Endothelial cell of umbilical vein (primary cell): ENCODE results near the gene RPS6KA1. TPM values are rescaled to one million over a fixed set of nuclear protein-coding genes. Genes with fewer than 3 reads are reported as not detected.

Experiments
- BruUV-seq: library from RNA; stranded (reverse); fragments of 400-500 nt; replicated peaks from 2 replicates; lab custom pipeline; 2021; lab: Mats Ljungman, UMichigan
- CTCF ChIA-PET: fragments of 300-600, 350-600 bp; sonication (Branson Sonifier 250); formaldehyde crosslinking; loops from one replicate; lab custom pipeline; 2021; ENCODE audit warnings: antibody characterized with exemption, inconsistent platforms; lab: Charles Lee
- POLR2A ChIA-PET: fragments of 300-600, 350-600 bp; sonication (Branson Sonifier 250); formaldehyde crosslinking; loops from one replicate; lab custom pipeline; 2021; ENCODE audit warnings: antibody characterized with exemption, inconsistent platforms; lab: Charles Lee
- DNase-seq: peaks from one replicate; pipeline ENCODE4 v3.0.0-alpha.2; 2011; ENCODE audit warnings: low read depth, low spot score
- FAIRE-seq: peaks from 2 replicates; lab custom pipeline; 2011; peaks lifted over from hg19 to GRCh38; lab: Jason Lieb, UNC
- H2AFZ ChIP-seq: 2 replicates; pipeline ENCODE4 v1.6.0; 2012; ENCODE audit warnings: low read depth, low read length, control low read depth, inconsistent platforms
- H3K27ac ChIP-seq: 2 replicates; pipeline ENCODE4 v1.5.1; 2011; ENCODE audit warnings: low read depth, mild to moderate bottlenecking, control low read depth, low read length, moderate library complexity; ENCODE audit not compliant: insufficient read depth
- H3K27me3 ChIP-seq, 2 experiments: 2 replicates each; pipeline versions ENCODE4 v1.6.0 to v1.6.1; 2011; ENCODE audit warnings: low read length in 2 of 2, mixed read lengths in 1 of 2; ENCODE audit not compliant: control insufficient read depth in 2 of 2, insufficient read depth in 2 of 2
- H3K36me3 ChIP-seq, 2 experiments: 2 replicates in 1 of 2; 3 replicates in 1 of 2; pipeline ENCODE4 v1.5.1; 2011; ENCODE audit warnings: low read length in 2 of 2, mild to moderate bottlenecking in 1 of 2, moderate library complexity in 1 of 2; ENCODE audit not compliant: control insufficient read depth in 2 of 2, insufficient read depth in 2 of 2; ENCODE audit errors: extremely low read depth in 1 of 2
- H3K4me1 ChIP-seq: 3 replicates; pipeline ENCODE4 v1.5.1; 2011; ENCODE audit warnings: mild to moderate bottlenecking, low read length; ENCODE audit not compliant: control insufficient read depth, insufficient read depth; ENCODE audit errors: extremely low read depth
- H3K4me2 ChIP-seq: 2 replicates; pipeline ENCODE4 v1.6.1; 2011; ENCODE audit warnings: low read length, control low read depth, mixed read lengths; ENCODE audit not compliant: insufficient read depth
- H3K4me3 ChIP-seq, 3 experiments: fragments of 200-600 bp in 1 of 3; sonication (generic), shearing (Covaris generic) in 1 of 3; replicated peaks in 1 of 3; 2 replicates each; pipeline ENCODE4 v1.5.1; 2011 to 2016; ENCODE audit warnings: control low read depth in 3 of 3, low read length in 3 of 3, mild to moderate bottlenecking in 2 of 3, inconsistent platforms in 1 of 3, low read depth in 1 of 3, moderate library complexity in 1 of 3; ENCODE audit not compliant: insufficient read depth in 1 of 3
- H3K79me2 ChIP-seq: 2 replicates; pipeline ENCODE4 v1.6.0; 2012; ENCODE audit warnings: low read length, inconsistent platforms; ENCODE audit not compliant: control insufficient read depth, insufficient read depth
- H3K9ac ChIP-seq: replicated peaks from 2 replicates; pipeline ENCODE3; 2011; ENCODE audit warnings: low read length, control low read depth; ENCODE audit not compliant: insufficient read depth; ENCODE audit errors: extremely low read depth
- H3K9me1 ChIP-seq: replicated peaks from 3 replicates; pipeline ENCODE4 v1.6.0; 2011; ENCODE audit warnings: mild to moderate bottlenecking, low read length; ENCODE audit not compliant: control insufficient read depth, insufficient read depth; ENCODE audit errors: extremely low read depth
- H3K9me3 ChIP-seq: replicated peaks from 2 replicates; pipeline ENCODE4 v1.5.1; 2012; ENCODE audit warnings: low read length, inconsistent platforms; ENCODE audit not compliant: control insufficient read depth, insufficient read depth
- H4K20me1 ChIP-seq: replicated peaks from 2 replicates; pipeline ENCODE3; 2011; ENCODE audit warnings: mild to moderate bottlenecking, low read length; ENCODE audit not compliant: control insufficient read depth, insufficient read depth; ENCODE audit errors: extremely low read depth
- CTCF ChIP-seq, 2 donors: IDR thresholded peaks; 1 replicate in 1 of 2; 2 replicates in 1 of 2; pipeline ENCODE4 v1.5.1; 2011; ENCODE audit warnings: low read length in 2 of 2, mild to moderate bottlenecking in 2 of 2, moderate library complexity in 2 of 2, control low read depth in 1 of 2, inconsistent platforms in 1 of 2, low read depth in 1 of 2; ENCODE audit not compliant: insufficient read depth in 1 of 2; ENCODE audit errors: extremely low read depth in 1 of 2
- EZH2 ChIP-seq: IDR thresholded peaks from 2 replicates; pipeline ENCODE4 v1.6.1; 2012; ENCODE audit warnings: borderline replicate concordance, low read depth, mild to moderate bottlenecking, moderate library complexity, low read length, inconsistent platforms; ENCODE audit not compliant: severe bottlenecking
- FOS ChIP-seq: IDR thresholded peaks from 2 replicates; pipeline ENCODE4 v1.6.1; 2011; ENCODE audit warnings: mild to moderate bottlenecking, low read length, moderate library complexity, borderline replicate concordance; ENCODE audit not compliant: insufficient read depth
- GATA2 ChIP-seq: IDR thresholded peaks from 2 replicates; pipeline ENCODE4 v1.7.0; 2011; ENCODE audit warnings: low read depth, mild to moderate bottlenecking, moderate library complexity, mixed read lengths, low read length; ENCODE audit not compliant: insufficient read length, insufficient read depth
- JUN ChIP-seq: IDR thresholded peaks from 2 replicates; pipeline ENCODE4 v1.6.1; 2011; ENCODE audit warnings: borderline replicate concordance, low read depth; ENCODE audit not compliant: insufficient read length, insufficient read depth
- MAX ChIP-seq: IDR thresholded peaks from 2 replicates; pipeline ENCODE4 v1.6.1; 2011; ENCODE audit not compliant: insufficient read depth, insufficient read length
- MYC ChIP-seq: IDR thresholded peaks from one replicate; pipeline ENCODE4 v1.6.1; 2011; ENCODE audit warnings: mild to moderate bottlenecking, low read depth, low read length
- POLR2A ChIP-seq: IDR thresholded peaks from 2 replicates; pipeline ENCODE4 v1.6.1; 2012; ENCODE audit warnings: low read depth, mild to moderate bottlenecking, control low read depth, low read length
- POLR2AphosphoS5 ChIP-seq: IDR thresholded peaks from 2 replicates; pipeline ENCODE4 v1.6.1; 2012; ENCODE audit warnings: low read depth, mild to moderate bottlenecking, control low read depth, low read length, moderate library complexity; ENCODE audit not compliant: insufficient read depth
- dilution Hi-C: fragments of 300-500 bp; cut with MboI; formaldehyde crosslinking; loops from one replicate; pipeline ENCODE4 v1.15.0; 2019; ENCODE audit warnings: low sequenced_read_pairs; ENCODE audit not compliant: extremely low pct_ligation_motif_present
- intact Hi-C: fragments of 100-400 bp; cut with micrococcal nuclease; formaldehyde crosslinking; loops from one replicate; pipeline ENCODE4 v1.10.0; 2022
- polyA plus RNA-seq, 4 experiments: library from polyadenylated mRNA; depleted of rRNA in 3 of 4; stranded (reverse) in 3 of 4; unstranded in 1 of 4; fragments of >200 nt; gene quantifications; 2 replicates each; pipeline versions ENCODE4 v1.2.1 to v1.2.3, GENCODE V29; 2011 to 2012; ENCODE audit warnings: missing spikeins in 1 of 4
- total RNA-seq: library from RNA; stranded (reverse); gene quantifications from 2 replicates; pipeline ENCODE4 v1.2.3, GENCODE V29; 2021

The RPS6KA1 gene
- total and polyA plus RNA-seq, 2 donors (not counting 3 experiments of a cell fraction or from before 2014, with no cell fraction given), result 6.7 to 15.5 TPM

GRCh38 chr1:26493938-26494337 is 35.6 kb upstream of the RPS6KA1 start:
- no peak for FAIRE-seq
- H3K9ac ChIP-seq, result no peak overlapping the region
- no peak overlapping the region for H2AFZ ChIP-seq
- no peak overlapping the region for H3K4me3 ChIP-seq
- no peaks in the 10 kb centered on the region for H3K9me3 ChIP-seq
- intact Hi-C loops, result no loop called here
- CTCF ChIA-PET, result no interaction called here
- H3K4me2 ChIP-seq, result no peak overlapping the region
- H3K79me2 ChIP-seq, result no peaks in the 10 kb centered on the region
- DNase-seq, result no peak
- POLR2A ChIA-PET, result interaction anchor here (0.6 kb wide), 1 partner anchor 8 kb away, joined by 12 read pairs; no protein-coding TSS in a partner anchor
- no peaks in the 10 kb centered on the region for H3K9me1 ChIP-seq
- TF ChIP-seq POLR2A (no peak), MAX (no peak), CTCF (IDR thresholded peaks at IDR 0.05; ENCODE audit: extremely low read depth in 1 of 2, insufficient read depth in 1 of 2, low read depth in 1 of 2, low read length in 2 of 2) (no peak)
- peaks cover 1 to 2% of the 10 kb centered on the region in 2 experiments for H3K27me3 ChIP-seq
- no peaks in the 10 kb centered on the region for H3K36me3 ChIP-seq
- no peaks in the 10 kb centered on the region for H4K20me1 ChIP-seq
- no peaks in the 10 kb centered on the region for H3K4me1 ChIP-seq
- BruUV-seq, result no TSS peak
- no peak overlapping the region for H3K27ac ChIP-seq
- dilution Hi-C loops, result no loop called here

- Histone ChIP-seq H3K27me3 (peaks cover 0 to 1% of the 10 kb centered on the region in 2 experiments), H3K9me1 (no peaks in the 10 kb centered on the region), H4K20me1 (no peaks in the 10 kb centered on the region), H3K4me3 (no peak overlapping the region), H3K79me2 (no peaks in the 10 kb centered on the region), H3K4me2 (no peak overlapping the region), H3K27ac (no peak overlapping the region), H3K9me3 (no peaks in the 10 kb centered on the region), H3K4me1 (peaks cover 12% of the 10 kb centered on the region), H3K36me3 (no peaks in the 10 kb centered on the region), H2AFZ (no peak overlapping the region), H3K9ac (no peak overlapping the region)
- DNase-seq, result no peak
- no TSS peak for BruUV-seq
- CTCF ChIA-PET, result interaction anchor here (1.0 kb wide), 1 partner anchor 313 kb away, joined by 3 read pairs; no protein-coding TSS in a partner anchor
- TF ChIP-seq POLR2AphosphoS5, result no peak
- no peak for TF ChIP-seq GATA2
- TF ChIP-seq POLR2A, result no peak
- TF ChIP-seq EZH2, result no peak
- no peak for TF ChIP-seq MYC
- TF ChIP-seq CTCF (IDR thresholded peaks at IDR 0.05; ENCODE audit: extremely low read depth in 1 of 2, insufficient read depth in 1 of 2, low read depth in 1 of 2, low read length in 2 of 2), result no peak
- TF ChIP-seq MAX, result no peak
- TF ChIP-seq JUN, result no peak
- TF ChIP-seq FOS, result no peak
- no peak for FAIRE-seq
- intact Hi-C loops (no loop called here), dilution Hi-C loops (no loop called here)
- POLR2A ChIA-PET, result no interaction called here
These were observed 32.7 kb upstream of the RPS6KA1 start for GRCh38 chr1:26496861-26497260.
